ENCODE results near the gene S100A6.
"Not testable (repeated sequence)": the region's sequence is repeated elsewhere in the genome, so short reads cannot be mapped to it uniquely, and the experiment has no call there.

The S100A6 gene

GRCh38 chr1:153527023-153527682 lies 8.6 kb downstream of the S100A6 start:
- H3K4me3 ChIP-seq (replicated peaks; ENCODE audit: low read depth, low read length), result no peak overlapping the region
- TF ChIP-seq CTCF (IDR thresholded peaks at IDR 0.05; ENCODE audit: low read depth, low read length, missing control alignments), result no peak
- DNase-seq (ENCODE audit: extremely low read depth, low read depth), result no peak

- DNase-seq (ENCODE audit: extremely low read depth, low read depth), result no peak
- no peak overlapping the region for H3K4me3 ChIP-seq (replicated peaks; ENCODE audit: low read depth, low read length)
- no peak for TF ChIP-seq CTCF (IDR thresholded peaks at IDR 0.05; ENCODE audit: low read depth, low read length, missing control alignments)
These were observed 9.7 kb downstream of the S100A6 start for GRCh38 chr1:153526132-153526543.

- no peak for TF ChIP-seq CTCF (IDR thresholded peaks at IDR 0.05; ENCODE audit: low read depth, low read length, missing control alignments)
- no peak for DNase-seq (ENCODE audit: extremely low read depth, low read depth)
- H3K4me3 ChIP-seq (replicated peaks; ENCODE audit: low read depth, low read length), result no peak overlapping the region
These were observed 10.6 kb downstream of the S100A6 start for GRCh38 chr1:153525088-153525728.

GRCh38 chr1:153522353-153523048 lies 13.3 kb downstream of the S100A6 start:
- DNase-seq (ENCODE audit: extremely low read depth, low read depth); H3K4me3 ChIP-seq (replicated peaks; ENCODE audit: low read depth, low read length): not testable (repeated sequence)

- DNase-seq (ENCODE audit: extremely low read depth, low read depth); H3K4me3 ChIP-seq (replicated peaks; ENCODE audit: low read depth, low read length): not testable (repeated sequence)
These were observed 14.0 kb downstream of the S100A6 start for GRCh38 chr1:153521808-153522207.

- H3K4me3 ChIP-seq (replicated peaks; ENCODE audit: low read depth, low read length), result no peak overlapping the region
- no peak for DNase-seq (ENCODE audit: extremely low read depth, low read depth)
- no peak for TF ChIP-seq CTCF (IDR thresholded peaks at IDR 0.05; ENCODE audit: low read depth, low read length, missing control alignments)
These were observed 14.8 kb downstream of the S100A6 start for GRCh38 chr1:153520818-153521476.

GRCh38 chr1:153520137-153520691 lies 15.6 kb downstream of the S100A6 start:
- not testable (repeated sequence) for H3K4me3 ChIP-seq (replicated peaks; ENCODE audit: low read depth, low read length); DNase-seq (ENCODE audit: extremely low read depth, low read depth)

- no peak overlapping the region for H3K4me3 ChIP-seq (replicated peaks; ENCODE audit: low read depth, low read length)
- DNase-seq (ENCODE audit: extremely low read depth, low read depth), result no peak
- TF ChIP-seq CTCF (IDR thresholded peaks at IDR 0.05; ENCODE audit: low read depth, low read length, missing control alignments), result no peak
These were observed 16.5 kb downstream of the S100A6 start for GRCh38 chr1:153519242-153519641.
